Naive thymus-derived CD4-positive, alpha-beta T cell (primary cell): ENCODE data around the gene S100P. TPM values are rescaled to one million over a fixed set of nuclear protein-coding genes. Genes with fewer than 3 reads are reported as not detected.
"Not testable (repeated sequence)": the region's sequence is repeated elsewhere in the genome, so short reads cannot be mapped to it uniquely, and the experiment has no call there.

ENCODE experiments used
- ATAC-seq: fragments of 150-1000 bp; cut with Tn5 transposase; 2 replicates; pipeline ENCODE4 v1.10.0; 2021; ENCODE audit warnings: mild to moderate bottlenecking, moderate library complexity
- CTCF ChIA-PET: fragments of 350-600 bp; sonication (Branson Sonifier 250); formaldehyde crosslinking; loops from one replicate; lab custom pipeline; 2021; ENCODE audit warnings: antibody characterized with exemption; lab: Charles Lee
- POLR2A ChIA-PET: fragments of 350-600 bp; sonication (Branson Sonifier 250); formaldehyde crosslinking; loops from one replicate; lab custom pipeline; 2021; ENCODE audit warnings: antibody characterized with exemption, inconsistent platforms; lab: Charles Lee
- DNase-seq, 9 donors: peaks; one replicate each; pipeline versions ENCODE4 v3.0.0 to v3.0.0-alpha.2; 2020 to 2022; ENCODE audit warnings: mixed read lengths in 1 of 9
- H3K27ac ChIP-seq: one replicate; pipeline ENCODE4 v1.7.0; 2013; ENCODE audit warnings: mild to moderate bottlenecking, low read depth, low read length, moderate library complexity
- H3K27me3 ChIP-seq, 2 donors: one replicate each; pipeline ENCODE4 v1.7.0; 2013; ENCODE audit warnings: low read length in 2 of 2, mild to moderate bottlenecking in 2 of 2, moderate library complexity in 2 of 2; ENCODE audit not compliant: control insufficient read depth in 2 of 2, insufficient read depth in 2 of 2
- H3K36me3 ChIP-seq, 3 experiments: 1 replicate in 2 of 3; 2 replicates in 1 of 3; pipeline ENCODE4 v1.7.0; 2013; ENCODE audit warnings: low read length in 3 of 3, mild to moderate bottlenecking in 3 of 3, moderate library complexity in 1 of 3; ENCODE audit not compliant: insufficient read depth in 3 of 3, control insufficient read depth in 2 of 3
- H3K4me1 ChIP-seq, 2 donors: one replicate each; pipeline ENCODE4 v1.7.0; 2013; ENCODE audit warnings: low read length in 2 of 2, mild to moderate bottlenecking in 2 of 2, moderate library complexity in 1 of 2; ENCODE audit not compliant: control insufficient read depth in 2 of 2, insufficient read depth in 2 of 2
- H3K4me3 ChIP-seq: 2 replicates; pipeline ENCODE4 v1.7.0; 2013; ENCODE audit warnings: mild to moderate bottlenecking, low read length
- H3K9me3 ChIP-seq, 3 experiments: 1 replicate in 2 of 3; 2 replicates in 1 of 3; pipeline ENCODE4 v1.7.0; 2013; ENCODE audit warnings: low read length in 3 of 3; ENCODE audit not compliant: control insufficient read depth in 2 of 3
- H3K27ac Mint-ChIP-seq, 9 donors: one replicate each; pipeline ENCODE4 v1.8.0; 2020 to 2022; ENCODE audit warnings: mixed read lengths in 9 of 9, mild to moderate bottlenecking in 8 of 9, moderate library complexity in 5 of 9, inconsistent platforms in 2 of 9
- H3K27me3 Mint-ChIP-seq, 5 donors: one replicate each; pipeline ENCODE4 v1.8.0; 2021 to 2022; ENCODE audit warnings: mixed read lengths in 5 of 5, mild to moderate bottlenecking in 1 of 5
- H3K36me3 Mint-ChIP-seq, 5 donors: one replicate each; pipeline ENCODE4 v1.8.0; 2020 to 2022; ENCODE audit warnings: mixed read lengths in 5 of 5, mild to moderate bottlenecking in 3 of 5, inconsistent platforms in 1 of 5
- H3K4me1 Mint-ChIP-seq, 7 donors: one replicate each; pipeline ENCODE4 v1.8.0; 2020 to 2022; ENCODE audit warnings: mixed read lengths in 7 of 7, mild to moderate bottlenecking in 3 of 7, inconsistent platforms in 1 of 7
- H3K4me3 Mint-ChIP-seq, 10 donors: one replicate each; pipeline ENCODE4 v1.8.0; 2020 to 2022; ENCODE audit warnings: mild to moderate bottlenecking in 10 of 10, mixed read lengths in 10 of 10, moderate library complexity in 6 of 10, inconsistent platforms in 2 of 10
- H3K9me3 Mint-ChIP-seq, 11 donors: one replicate each; pipeline ENCODE4 v1.8.0; 2020 to 2022; ENCODE audit warnings: mixed read lengths in 11 of 11, mild to moderate bottlenecking in 4 of 11, inconsistent platforms in 1 of 11, moderate library complexity in 1 of 11
- intact Hi-C, 2 donors: fragments of 100-400 bp; cut with micrococcal nuclease; formaldehyde crosslinking; loops; one replicate each; pipeline ENCODE4 v1.15.1; 2023
- polyA plus RNA-seq, 2 donors: library from polyadenylated mRNA; unstranded; fragments of 300-500 nt; fragmentation: Illumina TruSeq; gene quantifications; one replicate each; pipeline ENCODE4 v1.2.3, GENCODE V29; 2021
- total RNA-seq, 6 experiments: library from RNA in 5 of 6; stranded (reverse) in 5 of 6; gene quantifications; 1 replicate in 5 of 6; 2 replicates in 1 of 6; pipeline ENCODE4 v1.2.3 and lab custom pipeline; 2021 to 2026

Gene S100P
- total and polyA plus RNA-seq, 7 experiments from 2014 or later = 0.65 to 15.7 (median 8.0) TPM; not detected in 3

GRCh38 chr4:6725427-6725961, 31.8 kb downstream of the S100P start:
- H3K27me3 Mint-ChIP-seq, H3K27ac Mint-ChIP-seq, H3K27me3 ChIP-seq, ATAC-seq, H3K9me3 ChIP-seq, H3K27ac ChIP-seq, H3K4me1 ChIP-seq, H3K4me3 Mint-ChIP-seq, H3K36me3 Mint-ChIP-seq, POLR2A ChIA-PET, intact Hi-C loops, H3K9me3 Mint-ChIP-seq, H3K36me3 ChIP-seq, H3K4me3 ChIP-seq, DNase-seq: not testable (repeated sequence)
- CTCF ChIA-PET = interaction anchor here (0.6 to 0.7 kb wide), 2 partner anchors 38 to 148 kb away, joined by 3 to 4 read pairs; no protein-coding TSS in a partner anchor
- peaks cover 5 to 22% (median 12%) of the 10 kb centered on the region in 7 donors for H3K4me1 Mint-ChIP-seq

GRCh38 chr4:6727081-6727942, 33.6 kb downstream of the S100P start:
- CTCF ChIA-PET = interaction anchor here (1.8 kb wide), 1 partner anchor 146 kb away, joined by 7 read pairs; no protein-coding TSS in a partner anchor

GRCh38 chr4:6727943-6728250, 34.2 kb downstream of the S100P start:
- H3K9me3 Mint-ChIP-seq = peaks cover 0 to 1% (median 0%) of the 10 kb centered on the region in 11 donors
- intact Hi-C loops = no loop called here
- H3K27ac Mint-ChIP-seq = peak overlapping the region in 6 of 9 donors; percentile 30 to 93 (median 56)
- ATAC-seq (no peak), DNase-seq (no peak)
- ChIA-PET POLR2A (no interaction called here), CTCF (interaction anchor here (1.7 to 1.8 kb wide), 2 partner anchors 146 kb away, joined by 7 to 9 read pairs; no protein-coding TSS in a partner anchor)
- H3K27ac ChIP-seq = no peak overlapping the region
- H3K4me1 ChIP-seq = no peaks in the 10 kb centered on the region
- H3K27me3 Mint-ChIP-seq = peaks cover 0 to 2% (median 0%) of the 10 kb centered on the region in 5 donors
- H3K27me3 ChIP-seq = no peaks in the 10 kb centered on the region
- no peaks in the 10 kb centered on the region for H3K9me3 ChIP-seq
- H3K36me3 ChIP-seq = no peaks in the 10 kb centered on the region
- H3K4me3 Mint-ChIP-seq = peak overlapping the region in 4 of 10 donors; percentile 24 to 80 (median 46)
- no peak overlapping the region for H3K4me3 ChIP-seq
- no peaks in the 10 kb centered on the region for H3K36me3 Mint-ChIP-seq
- peaks cover 4 to 16% (median 11%) of the 10 kb centered on the region in 7 donors for H3K4me1 Mint-ChIP-seq

More at GRCh38 chr4:6727081-6727942, 33.6 kb downstream of the S100P start:
- no peaks in the 10 kb centered on the region for H3K36me3 ChIP-seq
- POLR2A ChIA-PET = interaction anchor here (1.1 kb wide), 1 partner anchor 11 kb away, joined by 4 read pairs; the partner anchor contains the start of gene BLOC1S4
- peaks cover 0 to 2% (median 0%) of the 10 kb centered on the region in 5 donors for H3K27me3 Mint-ChIP-seq
- H3K27ac Mint-ChIP-seq = peak overlapping the region in 6 of 9 donors; percentile 30 to 93 (median 56)
- no peak overlapping the region for H3K4me3 ChIP-seq
- H3K9me3 ChIP-seq = no peaks in the 10 kb centered on the region
- peaks cover 4 to 16% (median 11%) of the 10 kb centered on the region in 7 donors for H3K4me1 Mint-ChIP-seq
- no peaks in the 10 kb centered on the region for H3K4me1 ChIP-seq
- no peak overlapping the region for H3K27ac ChIP-seq
- no peaks in the 10 kb centered on the region for H3K27me3 ChIP-seq
- intact Hi-C loops = no loop called here
- no peaks in the 10 kb centered on the region for H3K36me3 Mint-ChIP-seq
- H3K9me3 Mint-ChIP-seq = peaks cover 0 to 1% (median 0%) of the 10 kb centered on the region in 11 donors
- ATAC-seq = no peak
- DNase-seq = no peak
- peak overlapping the region in 4 of 10 donors; percentile 24 to 80 (median 46) for H3K4me3 Mint-ChIP-seq

- no peaks in the 10 kb centered on the region for H3K4me1 ChIP-seq
- CTCF ChIA-PET = interaction anchor here (1.7 kb wide), 1 partner anchor 146 kb away, joined by 9 read pairs; no protein-coding TSS in a partner anchor
- Mint-ChIP-seq H3K4me3 (peak overlapping the region in 3 of 10 donors; percentile 14 to 29 (median 20)), H3K36me3 (no peaks in the 10 kb centered on the region), H3K27ac (peak overlapping the region in 6 of 9 donors; percentile 30 to 71 (median 55)), H3K9me3 (peaks cover 0 to 1% (median 0%) of the 10 kb centered on the region in 11 donors), H3K27me3 (peaks cover 0 to 2% (median 0%) of the 10 kb centered on the region in 5 donors), H3K4me1 (peaks cover 4 to 16% (median 11%) of the 10 kb centered on the region in 7 donors)
- no peak overlapping the region for H3K27ac ChIP-seq
- H3K36me3 ChIP-seq = no peaks in the 10 kb centered on the region
- H3K9me3 ChIP-seq = no peaks in the 10 kb centered on the region
- DNase-seq = no peak
- POLR2A ChIA-PET = no interaction called here
- no peak overlapping the region for H3K4me3 ChIP-seq
- no peak for ATAC-seq
- no peaks in the 10 kb centered on the region for H3K27me3 ChIP-seq
- intact Hi-C loops = no loop called here
Observed at GRCh38 chr4:6728320-6729029, 34.8 kb downstream of the S100P start.

- peaks cover 0 to 2% (median 0%) of the 10 kb centered on the region in 5 donors for H3K27me3 Mint-ChIP-seq
- no peak overlapping the region for H3K4me3 ChIP-seq
- H3K36me3 ChIP-seq = no peaks in the 10 kb centered on the region
- no peak overlapping the region for H3K27ac ChIP-seq
- no peaks in the 10 kb centered on the region for H3K4me1 ChIP-seq
- H3K36me3 Mint-ChIP-seq = no peaks in the 10 kb centered on the region
- H3K9me3 ChIP-seq = no peaks in the 10 kb centered on the region
- no peak overlapping the region for H3K27ac Mint-ChIP-seq
- DNase-seq (no peak), ATAC-seq (no peak)
- POLR2A ChIA-PET = interaction anchor here (0.7 kb wide), 1 partner anchor 210 kb away, joined by 3 read pairs; no protein-coding TSS in a partner anchor
- no peaks in the 10 kb centered on the region for H3K27me3 ChIP-seq
- intact Hi-C loops = no loop called here
- no peaks in the 10 kb centered on the region for H3K9me3 Mint-ChIP-seq
- H3K4me1 Mint-ChIP-seq = peaks cover 4 to 16% (median 11%) of the 10 kb centered on the region in 7 donors
- CTCF ChIA-PET = interaction anchor here (0.5 kb wide), 1 partner anchor 70 kb away, joined by 3 read pairs; no protein-coding TSS in a partner anchor
- no peak overlapping the region for H3K4me3 Mint-ChIP-seq
Observed at GRCh38 chr4:6730603-6731317, 37.1 kb downstream of the S100P start.

- H3K27me3 ChIP-seq = no peaks in the 10 kb centered on the region
- Mint-ChIP-seq H3K36me3 (no peaks in the 10 kb centered on the region), H3K4me3 (no peak overlapping the region), H3K27me3 (peaks cover 0 to 2% (median 0%) of the 10 kb centered on the region in 5 donors), H3K27ac (no peak overlapping the region), H3K4me1 (peaks cover 4 to 16% (median 11%) of the 10 kb centered on the region in 7 donors), H3K9me3 (no peaks in the 10 kb centered on the region)
- intact Hi-C loops = no loop called here
- ChIA-PET POLR2A (no interaction called here), CTCF (no interaction called here)
- H3K4me1 ChIP-seq = no peaks in the 10 kb centered on the region
- ATAC-seq (no peak), DNase-seq (no peak)
- no peak overlapping the region for H3K4me3 ChIP-seq
- no peak overlapping the region for H3K27ac ChIP-seq
- no peaks in the 10 kb centered on the region for H3K9me3 ChIP-seq
- H3K36me3 ChIP-seq = no peaks in the 10 kb centered on the region
Observed at GRCh38 chr4:6731318-6731675, 37.6 kb downstream of the S100P start.
